Peyer's patch (tissue), 4 donors: ENCODE results near the gene EPHB1. TPM values are rescaled to one million over a fixed set of nuclear protein-coding genes. Genes with fewer than 3 reads are reported as not detected.

Source experiments
- DNase-seq, 3 donors: peaks; one replicate each; pipeline ENCODE4 v3.0.0-alpha.2; 2017 to 2019
- H3K27ac ChIP-seq, 4 donors: fragments of 200-600 bp; sonication (generic); one replicate each; pipeline ENCODE4 v1.5.1; 2016 to 2019
- H3K27me3 ChIP-seq, 2 donors: fragments of 200-600 bp; sonication (generic); one replicate each; pipeline ENCODE4 v1.5.1; 2019
- H3K36me3 ChIP-seq, 3 donors: fragments of 200-600 bp; sonication (generic); one replicate each; pipeline ENCODE4 v1.5.1; 2016 to 2019
- H3K4me1 ChIP-seq, 4 donors: fragments of 200-600 bp; sonication (generic); one replicate each; pipeline ENCODE4 v1.5.1; 2016 to 2019
- H3K4me3 ChIP-seq, 4 donors: fragments of 200-600 bp; sonication (generic); 1 replicate in 3 of 4; 2 replicates in 1 of 4; pipeline ENCODE4 v1.5.1; 2016 to 2019; ENCODE audit warnings: mild to moderate bottlenecking in 1 of 4
- H3K9me3 ChIP-seq, 4 donors: fragments of 200-600 bp; sonication (generic); one replicate each; pipeline ENCODE4 v1.5.1; 2016 to 2019; ENCODE audit warnings: mild to moderate bottlenecking in 1 of 4
- CTCF ChIP-seq, 6 experiments: fragments of 450-650 bp in 4 of 6; fragments of 200-600 bp in 2 of 6; sonication (generic) in 1 of 6; IDR thresholded peaks; one replicate each; pipeline ENCODE4 v1.5.1; 2017 to 2019; ENCODE audit warnings: antibody characterized with exemption in 6 of 6, mild to moderate bottlenecking in 3 of 6, moderate library complexity in 1 of 6
- POLR2A ChIP-seq, 2 donors: fragments of 450-650 bp; IDR thresholded peaks; one replicate each; pipeline ENCODE4 v1.5.1; 2017; ENCODE audit warnings: antibody characterized with exemption in 2 of 2, mild to moderate bottlenecking in 2 of 2, moderate library complexity in 2 of 2
- total RNA-seq, 4 donors: library from RNA; depleted of rRNA; stranded (reverse); fragments of >200 nt; gene quantifications; one replicate each; pipeline ENCODE4 v1.1.0, GENCODE V29; 2016

The EPHB1 gene
- total RNA-seq, 4 donors from 2014 or later, result 0.18 to 3.2 (median 0.68) TPM

GRCh38 chr3:134872440-134873388 lies 77.7 kb downstream of the EPHB1 start:
- Histone ChIP-seq H3K4me1 (no peaks in the 10 kb centered on the region), H3K36me3 (no peaks in the 10 kb centered on the region), H3K9me3 (no peaks in the 10 kb centered on the region), H3K27ac (no peak overlapping the region), H3K27me3 (no peaks in the 10 kb centered on the region), H3K4me3 (no peak overlapping the region)
- TF ChIP-seq CTCF (IDR thresholded peaks at IDR 0.05) (no peak), POLR2A (IDR thresholded peaks at IDR 0.05) (no peak)
- DNase-seq, result no peak

GRCh38 chr3:134873789-134874188 lies 78.7 kb downstream of the EPHB1 start:
- H3K4me3 ChIP-seq, result no peak overlapping the region
- H3K9me3 ChIP-seq, result no peaks in the 10 kb centered on the region
- no peak overlapping the region for H3K27ac ChIP-seq
- TF ChIP-seq CTCF (IDR thresholded peaks at IDR 0.05) (no peak), POLR2A (IDR thresholded peaks at IDR 0.05) (no peak)
- H3K4me1 ChIP-seq, result no peaks in the 10 kb centered on the region
- no peak for DNase-seq
- no peaks in the 10 kb centered on the region for H3K27me3 ChIP-seq
- H3K36me3 ChIP-seq, result no peaks in the 10 kb centered on the region

- Histone ChIP-seq H3K27me3 (no peaks in the 10 kb centered on the region), H3K9me3 (no peaks in the 10 kb centered on the region), H3K4me1 (no peaks in the 10 kb centered on the region), H3K4me3 (no peak overlapping the region), H3K27ac (no peak overlapping the region), H3K36me3 (no peaks in the 10 kb centered on the region)
- no peak for TF ChIP-seq CTCF (IDR thresholded peaks at IDR 0.05)
- DNase-seq, result peak in 2 of 3 donors; percentile 50 to 53
Observed at GRCh38 chr3:134874737-134875413, 79.8 kb downstream of the EPHB1 start.

- Histone ChIP-seq H3K36me3 (no peaks in the 10 kb centered on the region), H3K4me3 (no peak overlapping the region), H3K9me3 (no peaks in the 10 kb centered on the region), H3K27ac (no peak overlapping the region), H3K4me1 (no peaks in the 10 kb centered on the region), H3K27me3 (no peaks in the 10 kb centered on the region)
- DNase-seq, result no peak
- TF ChIP-seq POLR2A (IDR thresholded peaks at IDR 0.05) (no peak), CTCF (IDR thresholded peaks at IDR 0.05) (no peak)
Observed at GRCh38 chr3:134876836-134877235, 81.8 kb downstream of the EPHB1 start.

GRCh38 chr3:134877788-134878187 lies 82.7 kb downstream of the EPHB1 start:
- H3K9me3 ChIP-seq, result no peaks in the 10 kb centered on the region
- TF ChIP-seq POLR2A (IDR thresholded peaks at IDR 0.05) (no peak), CTCF (IDR thresholded peaks at IDR 0.05) (no peak)

More at GRCh38 chr3:134877788-134878187, 82.7 kb downstream of the EPHB1 start:
- no peaks in the 10 kb centered on the region for H3K27me3 ChIP-seq
- no peak for DNase-seq
- no peak overlapping the region for H3K27ac ChIP-seq
- no peaks in the 10 kb centered on the region for H3K4me1 ChIP-seq
- H3K36me3 ChIP-seq, result no peaks in the 10 kb centered on the region
- H3K4me3 ChIP-seq, result no peak overlapping the region
